Right lobe of liver (tissue), 6 donors: ENCODE data around the gene CES5A. TPM values are rescaled to one million over a fixed set of nuclear protein-coding genes. Genes with fewer than 3 reads are reported as not detected.
A peak's percentile ranks its signal among the peaks of the same experiment; 100 is the strongest.
"Not testable (repeated sequence)": the region's sequence is repeated elsewhere in the genome, so short reads cannot be mapped to it uniquely, and the experiment has no call there.

Experiments used
- ATAC-seq, 4 donors: fragments of 200-7000 bp; cut with Tn5 transposase; one replicate each; pipeline ENCODE4 v1.9.1; 2020; ENCODE audit warnings: mild to moderate bottlenecking in 4 of 4, moderate library complexity in 4 of 4
- DNase-seq, 3 donors: peaks; one replicate each; pipeline ENCODE4 v3.0.0-alpha.2; 2020
- H3K27ac ChIP-seq, 3 donors: fragments of 200-600 bp; one replicate each; pipeline ENCODE4 v1.8.0; 2022
- H3K27me3 ChIP-seq, 2 donors: fragments of 200-600 bp; one replicate each; pipeline ENCODE4 v1.8.0; 2022
- H3K36me3 ChIP-seq, 4 donors: fragments of 200-600 bp; sonication (generic) in 1 of 4; one replicate each; pipeline versions ENCODE4 v1.5.1 to v1.8.0; 2017 to 2022; ENCODE audit warnings: control low read depth in 1 of 4
- H3K4me1 ChIP-seq, 4 donors: fragments of 200-600 bp; sonication (generic) in 1 of 4; one replicate each; pipeline versions ENCODE4 v1.5.1 to v1.8.0; 2017 to 2022; ENCODE audit warnings: control low read depth in 1 of 4
- H3K4me3 ChIP-seq, 3 donors: fragments of 200-600 bp; one replicate each; pipeline ENCODE4 v1.8.0; 2022
- H3K9me3 ChIP-seq, 4 donors: fragments of 200-600 bp; sonication (generic) in 1 of 4; one replicate each; pipeline versions ENCODE4 v1.5.1 to v1.8.0; 2017 to 2022; ENCODE audit warnings: control low read depth in 1 of 4
- CTCF ChIP-seq, 4 donors: fragments of 200-600 bp in 3 of 4; fragments of 450-650 bp in 1 of 4; IDR thresholded peaks; one replicate each; pipeline versions ENCODE4 v1.5.1 to v1.8.0; 2016 to 2022; ENCODE audit warnings: antibody characterized with exemption in 4 of 4, mild to moderate bottlenecking in 2 of 4
- POLR2A ChIP-seq: fragments of 450-650 bp; IDR thresholded peaks from one replicate; pipeline ENCODE4 v1.6.1; 2017; ENCODE audit warnings: antibody characterized with exemption, mild to moderate bottlenecking
- WGBS: methylation state at CpG from one replicate; pipeline ENCODE4 v1.1.6; 2018; ENCODE audit warnings: low coverage, low lambda C conversion rate; ENCODE audit not compliant: insufficient coverage; ENCODE audit errors: missing lambda C conversion rate; 5-methylcytosine and 5-hydroxymethylcytosine counted together
- intact Hi-C, 2 donors: fragments of 100-400 bp; cut with DNase I; formaldehyde crosslinking; loops; one replicate each; pipeline versions ENCODE4 v1.11.2 to v1.14.1; 2022
- total RNA-seq, 6 experiments: library from RNA; depleted of rRNA in 2 of 6; stranded (reverse); fragments of >200 nt in 2 of 6; fragmentation: NEBNext Ultra II Directional in 3 of 6; extraction: Animal tissue kit (Norgen Biotek cat#: 25700) in 3 of 6; gene quantifications; one replicate each; pipeline versions ENCODE4 v1.1.0 to v1.2.4, GENCODE V29; 2016 to 2023
- donor health status: DM: no; HTN: yes; CAD: no.
- donor health status: DM: no; HTN: no; CAD: no.
- donor health status: DM: no; HTN: no; CAD: no.
- donor health status: DM: no; HTN: yes; CAD: no.
- donor health status: DM: no; HTN: yes; CAD: no.

The CES5A gene
- total RNA-seq, 6 experiments from 2014 or later, result 1.2 to 5.2 (median 2.8) TPM

- no peaks in the 10 kb centered on the region for H3K9me3 ChIP-seq
- ATAC-seq (peak in 3 of 4 donors; percentile 16 to 47 (median 40)), DNase-seq (peak in 1 of 3 donors; percentile 51)
- 36% methylated on average over 5 of the region's 5 CpGs for WGBS
- H3K27me3 ChIP-seq, result no peaks in the 10 kb centered on the region
- H3K4me1 ChIP-seq, result peaks cover 0 to 5% (median 0%) of the 10 kb centered on the region in 4 donors
- H3K27ac ChIP-seq, result no peak overlapping the region
- no peak overlapping the region for H3K4me3 ChIP-seq
- no peak for TF ChIP-seq POLR2A
- no peak for TF ChIP-seq CTCF (IDR thresholded peaks at IDR 0.05)
- intact Hi-C loops, result no loop called here
- peaks cover 0 to 58% (median 14%) of the 10 kb centered on the region in 4 donors for H3K36me3 ChIP-seq
These were observed 65.8 kb downstream of the CES5A start for GRCh38 chr16:55809386-55809785.

GRCh38 chr16:55808286-55808685 lies 66.9 kb downstream of the CES5A start:
- H3K27me3 ChIP-seq, DNase-seq, ATAC-seq, H3K9me3 ChIP-seq, intact Hi-C loops, H3K4me1 ChIP-seq, H3K4me3 ChIP-seq, H3K27ac ChIP-seq: not testable (repeated sequence)
- WGBS, result no CpG with 5 or more reads among the region's 1 CpG
- peaks cover 0 to 49% (median 10%) of the 10 kb centered on the region in 4 donors for H3K36me3 ChIP-seq

- intact Hi-C loops, result not testable (repeated sequence)
These were observed 70.1 kb downstream of the CES5A start for GRCh38 chr16:55805104-55805503.

GRCh38 chr16:55803681-55804080 lies 71.5 kb downstream of the CES5A start:
- intact Hi-C loops, H3K36me3 ChIP-seq, H3K4me1 ChIP-seq, DNase-seq, H3K27me3 ChIP-seq, H3K27ac ChIP-seq, H3K9me3 ChIP-seq, H3K4me3 ChIP-seq: not testable (repeated sequence)
- ATAC-seq, result peak; percentile 59 to 81 (median 74)
- no CpG with 5 or more reads among the region's 8 CpGs for WGBS

More at GRCh38 chr16:55805104-55805503, 70.1 kb downstream of the CES5A start:
- H3K27me3 ChIP-seq, H3K4me3 ChIP-seq, H3K4me1 ChIP-seq, DNase-seq, H3K9me3 ChIP-seq, H3K27ac ChIP-seq: not testable (repeated sequence)
- WGBS, result no CpG with 5 or more reads among the region's 6 CpGs
- peaks cover 0 to 18% (median 0%) of the 10 kb centered on the region in 4 donors for H3K36me3 ChIP-seq
- peak; percentile 65 to 81 (median 71) for ATAC-seq

Other genes starting within 250 kb of the CES5A start
- gene SLC6A2, start 219.4 kb downstream of the CES5A start, total RNA-seq, result 1 to 10 TPM in 1 of 6 experiments, under 1 TPM in 2, not detected in 3; 0.37 to 2.9 (median 0.37) TPM
- 1,000 to 10,000 TPM in 5 of 6 experiments, 100 to 1,000 TPM in 1; 847 to 4,059 (median 1,770) TPM for gene CES1, start 42.3 kb downstream of the CES5A start, total RNA-seq